Astrocyte (in vitro differentiated cells and primary cell): Measurements from ENCODE around the gene EIF2D.

Experiments
- CTCF ChIP-seq: IDR thresholded peaks from 2 replicates; pipeline ENCODE4 v1.5.1; 2011; ENCODE audit warnings: low read depth, mild to moderate bottlenecking, inconsistent platforms, low read length, moderate library complexity; ENCODE audit not compliant: insufficient read depth
- EZH2 ChIP-seq: IDR thresholded peaks from 2 replicates; pipeline ENCODE4 v1.6.1; 2012; ENCODE audit warnings: mild to moderate bottlenecking, low read length, inconsistent platforms; ENCODE audit not compliant: insufficient read depth

- TF ChIP-seq EZH2 (no peak), CTCF (no peak)
These were observed 31.7 kb downstream of the EIF2D start for GRCh38 chr1:206580438-206581113.
